CD4-positive, alpha-beta T cell treated with Interleukin-1 beta for 1 hour (primary cell): ENCODE measurements around the gene H2BK1.

Experiments used
- DNase-seq, 2 donors: peaks; one replicate each; pipeline ENCODE4 v3.0.0-alpha.2; 2020 to 2022

Gene H2BK1

GRCh38 chr7:151198945-151199848 is 11.1 kb downstream of the H2BK1 start:
- DNase-seq: no peak

DNA sequence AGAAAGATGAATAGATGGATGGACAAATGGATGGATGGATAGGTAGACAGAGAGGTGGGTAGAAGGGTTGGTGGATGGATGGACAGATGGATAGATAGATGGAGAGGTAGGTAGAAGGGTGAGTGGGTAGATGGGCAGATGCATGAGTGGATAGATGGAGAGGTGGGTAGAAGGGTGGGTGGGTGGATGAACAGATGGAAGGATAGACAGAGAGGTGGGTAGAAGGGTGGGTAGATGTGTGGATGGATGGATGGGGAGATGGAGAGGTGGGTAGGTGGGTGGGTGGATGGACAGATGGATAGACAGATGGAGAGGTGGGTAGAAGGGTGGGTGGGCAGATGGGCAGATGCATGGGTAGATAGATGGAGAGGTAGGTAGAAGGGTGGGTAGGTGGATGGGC is 12.4 kb downstream of the H2BK1 start:
- no peak for DNase-seq

DNA sequence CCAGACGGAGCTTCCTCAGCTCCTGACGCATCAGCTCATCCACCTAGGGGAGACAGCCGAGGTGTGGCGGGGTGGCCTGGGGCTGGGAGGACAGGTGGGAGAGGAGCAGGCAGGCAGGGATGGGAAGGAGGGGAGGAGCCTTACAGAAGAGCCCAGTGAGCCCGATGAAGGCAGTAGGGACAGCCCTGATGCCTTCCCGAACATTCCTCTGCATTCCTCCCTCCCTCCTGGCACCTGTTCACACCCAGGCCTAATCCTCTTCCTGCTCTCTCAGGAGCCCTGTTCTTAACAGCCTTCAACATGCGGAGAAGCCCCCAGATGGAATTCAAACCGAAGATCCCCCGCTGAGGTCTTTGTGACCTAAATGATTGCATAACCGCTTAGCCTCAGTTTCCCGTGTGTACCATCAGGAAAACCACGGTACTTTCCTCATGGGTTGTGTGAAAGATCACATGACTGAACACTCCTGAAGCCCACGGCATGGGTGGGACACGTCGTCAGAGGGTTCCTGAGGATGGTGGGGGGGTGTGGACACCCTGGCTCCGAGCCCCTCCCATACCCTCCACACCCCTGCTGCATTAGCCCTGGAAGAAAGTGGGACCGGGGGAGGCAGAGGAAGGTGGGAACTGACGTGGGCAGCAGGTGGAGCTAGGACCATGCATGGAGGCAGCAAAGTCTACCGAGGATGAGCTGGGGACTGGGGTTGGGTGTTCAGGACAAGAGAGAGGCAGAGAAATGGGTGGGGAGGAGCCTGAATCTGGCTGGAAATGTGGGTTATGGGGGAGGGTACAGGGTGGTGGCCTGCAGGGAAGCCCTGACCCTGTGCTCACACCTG is 14.5 kb downstream of the H2BK1 start:
- peak in 1 of 2 donors; percentile 10 for DNase-seq

- no peak for DNase-seq
Measured at GRCh38 chr7:151194188-151194587, 16.1 kb downstream of the H2BK1 start.

DNA sequence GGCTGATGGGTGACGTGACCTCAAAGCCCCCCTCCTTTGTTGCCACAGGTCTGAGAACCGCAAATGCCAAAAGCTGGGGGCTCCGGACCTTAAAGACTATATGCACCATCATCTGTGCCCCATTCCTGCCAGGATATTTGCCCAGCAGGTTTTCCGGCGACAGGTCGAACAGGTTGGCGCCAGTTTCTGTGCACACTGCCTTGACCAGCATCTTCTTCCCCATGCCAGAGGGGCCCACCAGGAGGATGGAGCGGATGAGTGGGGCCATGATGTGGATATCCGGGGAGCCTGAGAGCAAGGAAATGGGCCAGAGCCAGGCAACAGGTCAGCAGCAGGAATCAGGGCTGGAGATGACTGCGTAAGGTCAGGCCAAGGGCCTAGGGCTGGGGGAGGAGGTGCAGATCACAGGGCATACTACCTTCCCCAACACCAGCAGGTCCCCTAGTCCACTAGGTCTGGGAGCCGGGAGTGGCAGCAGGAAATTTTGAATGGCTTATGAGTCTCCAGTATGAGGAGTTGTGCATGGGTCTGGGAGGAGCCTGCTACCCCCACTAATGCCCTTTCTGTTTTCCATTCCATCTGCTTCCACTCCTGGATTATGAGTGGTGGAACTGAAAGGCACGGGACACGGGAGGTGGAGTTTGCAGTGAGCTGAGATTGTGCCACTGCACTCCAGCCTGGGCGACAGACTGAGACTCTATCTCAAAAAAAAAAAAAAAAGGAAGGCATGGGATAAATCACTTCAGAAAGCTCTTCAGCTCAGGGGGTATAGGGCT is 16.9 kb downstream of the H2BK1 start:
- no peak for DNase-seq

- DNase-seq: no peak
Measured at GRCh38 chr7:151192002-151192539, 18.2 kb downstream of the H2BK1 start.

GRCh38 chr7:151191544-151191943 is 18.7 kb downstream of the H2BK1 start:
- DNase-seq: no peak

GRCh38 chr7:151189038-151189437 is 21.2 kb downstream of the H2BK1 start:
- no peak for DNase-seq

- DNase-seq: no peak
Measured at GRCh38 chr7:151188252-151188542, 22.1 kb downstream of the H2BK1 start.

GRCh38 chr7:151187409-151188251 is 22.7 kb downstream of the H2BK1 start:
- DNase-seq: no peak

DNA sequence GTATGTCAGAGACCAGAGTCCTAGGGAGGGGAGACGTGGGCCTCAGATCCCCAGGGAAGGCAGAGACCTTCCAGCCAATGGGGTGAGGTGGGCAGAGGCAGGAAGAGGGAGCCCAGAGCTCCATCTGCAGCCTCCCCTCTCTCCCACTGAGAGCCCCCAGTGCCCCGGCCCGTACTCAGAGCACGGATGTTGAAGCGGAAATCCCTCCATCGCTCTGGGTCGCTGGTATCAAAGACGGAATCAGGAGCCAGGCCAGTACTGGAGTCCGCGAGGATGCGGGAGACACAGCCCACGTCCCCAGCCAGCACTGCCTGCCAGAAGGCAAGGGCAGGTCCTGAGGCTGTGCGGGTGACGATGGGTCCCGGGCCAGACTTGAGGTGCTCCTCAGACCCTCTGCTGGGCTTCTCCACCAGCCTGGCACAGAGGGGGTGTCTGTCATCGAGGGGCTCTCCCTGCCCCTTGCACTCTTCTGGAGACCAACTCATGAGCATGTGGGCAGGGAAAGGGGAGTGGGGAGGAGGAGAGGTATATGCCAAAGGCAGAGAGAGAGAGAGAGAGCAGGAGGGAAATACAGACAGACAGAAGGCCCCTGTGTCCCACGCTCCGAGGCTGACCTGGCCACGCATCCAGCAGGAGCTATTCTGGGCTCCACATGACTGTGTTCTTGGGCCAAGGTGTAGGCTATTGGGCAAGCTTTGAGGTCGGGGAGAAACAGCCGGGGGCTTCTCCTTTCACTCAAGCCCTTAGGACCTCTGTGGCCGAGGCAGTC is 23.5 kb downstream of the H2BK1 start, which contains the start of gene ASB10:
ASB10 (minus strand) TSS at position 611 of the 769 bp plus-strand sequence; CDS start at position 491, 120 bp downstream.
- DNase-seq: no peak

- no peak for DNase-seq
Measured at GRCh38 chr7:151185762-151186639, 24.3 kb downstream of the H2BK1 start.

GRCh38 chr7:151181011-151181431 is 29.3 kb downstream of the H2BK1 start:
- DNase-seq: no peak

- no peak for DNase-seq
Measured at GRCh38 chr7:151179946-151180345, 30.3 kb downstream of the H2BK1 start.

- DNase-seq: no peak
Measured at GRCh38 chr7:151179287-151179860, 30.9 kb downstream of the H2BK1 start.

DNA sequence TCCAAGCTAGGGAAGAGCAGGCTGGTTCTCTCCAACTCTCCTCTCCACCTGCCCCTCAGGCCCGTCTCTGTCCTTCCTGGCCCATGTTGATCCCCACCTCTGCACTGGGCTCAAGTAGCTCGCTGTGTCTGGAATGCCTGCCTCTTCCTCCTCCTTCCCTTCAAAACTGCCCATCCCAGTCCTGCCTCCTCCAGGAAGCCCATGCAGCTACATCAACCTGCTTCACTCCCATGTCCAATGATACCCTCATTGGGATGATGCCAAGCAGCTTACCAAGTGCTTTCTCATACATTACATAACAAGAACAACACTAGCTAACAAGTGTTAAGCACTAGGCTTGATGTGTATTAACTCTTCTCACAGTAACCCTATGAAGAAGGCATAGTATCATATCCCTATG is 31.5 kb downstream of the H2BK1 start:
- no peak for DNase-seq

GRCh38 chr7:151178236-151178635 is 32.1 kb downstream of the H2BK1 start:
- DNase-seq: no peak

DNA sequence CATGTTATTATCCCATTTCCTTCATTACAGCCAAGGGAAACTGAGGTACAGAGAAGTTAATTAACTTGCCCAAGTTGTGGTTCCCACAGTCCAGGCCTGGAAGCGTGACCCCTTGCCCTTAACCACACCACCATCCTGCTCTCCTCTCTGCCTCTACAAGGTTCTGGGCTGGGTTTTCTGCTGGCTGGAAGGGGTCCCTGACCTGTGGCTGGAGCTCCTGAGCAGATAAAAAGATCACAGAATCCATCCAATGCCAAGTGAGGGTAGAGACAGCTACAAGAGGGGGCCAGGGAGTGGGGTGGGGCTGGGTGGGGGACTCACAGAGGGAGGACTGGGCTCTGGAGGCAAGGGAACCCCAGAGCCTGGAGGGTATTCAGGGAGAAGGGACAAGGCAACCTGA is 33.0 kb downstream of the H2BK1 start:
- no peak for DNase-seq

GRCh38 chr7:151176401-151176800 is 33.9 kb downstream of the H2BK1 start:
- no peak for DNase-seq
